H1 (cell line): ENCODE measurements around the gene RAB11A. TPM values are rescaled to one million over a fixed set of nuclear protein-coding genes. Genes with fewer than 3 reads are reported as not detected.

ENCODE experiments used
- CTCF ChIA-PET: fragments of 300-600 bp; sonication (Branson Sonifier 250); formaldehyde crosslinking; loops from one replicate; lab custom pipeline; 2021; ENCODE audit not compliant: partially characterized antibody; lab: Charles Lee
- POLR2A ChIA-PET: fragments of 300-600 bp; sonication (Branson Sonifier 250); formaldehyde crosslinking; loops from one replicate; lab custom pipeline; 2021; ENCODE audit warnings: inconsistent platforms; ENCODE audit not compliant: partially characterized antibody; lab: Charles Lee
- DNase-seq, 2 experiments: peaks; one replicate each; pipeline versions ENCODE4 v3.0.0 to v3.0.0-alpha.2; 2010 to 2022; ENCODE audit warnings: low spot score in 2 of 2, low read depth in 1 of 2, mixed read lengths in 1 of 2
- FAIRE-seq: peaks from 2 replicates; lab custom pipeline; 2011; peaks lifted over from hg19 to GRCh38; lab: Jason Lieb, UNC
- H2AFZ ChIP-seq: 2 replicates; pipeline ENCODE4 v1.8.1; 2012; ENCODE audit warnings: low read length, inconsistent platforms
- H2AK5ac ChIP-seq: 2 replicates; pipeline ENCODE4 v1.6.1; 2013; ENCODE audit warnings: low read depth, low read length
- H2BK120ac ChIP-seq: replicated peaks from 2 replicates; pipeline ENCODE3; 2013; ENCODE audit warnings: low read depth, low read length, inconsistent platforms
- H2BK12ac ChIP-seq: 2 replicates; pipeline ENCODE4 v1.6.1; 2013; ENCODE audit warnings: low read depth, low read length
- H2BK15ac ChIP-seq: 2 replicates; pipeline ENCODE4 v1.6.1; 2013; ENCODE audit warnings: low read length
- H2BK20ac ChIP-seq: 2 replicates; pipeline ENCODE4 v1.6.1; 2013; ENCODE audit warnings: low read length
- H2BK5ac ChIP-seq: 2 replicates; pipeline ENCODE4 v1.6.1; 2013; ENCODE audit warnings: low read depth, low read length
- H3K14ac ChIP-seq: 2 replicates; pipeline ENCODE4 v1.6.1; 2013; ENCODE audit warnings: inconsistent platforms; ENCODE audit not compliant: insufficient read length
- H3K18ac ChIP-seq: 2 replicates; pipeline ENCODE4 v1.6.1; 2013; ENCODE audit warnings: low read length; ENCODE audit errors: extremely low read depth
- H3K23ac ChIP-seq: 2 replicates; pipeline ENCODE4 v1.6.1; 2013; ENCODE audit warnings: inconsistent platforms; ENCODE audit not compliant: insufficient read length
- H3K23me2 ChIP-seq: 2 replicates; pipeline ENCODE4 v1.6.1; 2013; ENCODE audit warnings: low read depth, low read length
- H3K27ac ChIP-seq: 2 replicates; pipeline ENCODE4 v1.6.1; 2011; ENCODE audit warnings: low read depth, low read length, inconsistent platforms
- H3K27me3 ChIP-seq, 4 experiments: replicated peaks in 1 of 4; 1 replicate in 1 of 4; 2 replicates in 3 of 4; pipeline versions ENCODE4 v1.6.1 to v1.8.1; 2011 to 2013; ENCODE audit warnings: low read length in 3 of 4, mild to moderate bottlenecking in 3 of 4, inconsistent platforms in 2 of 4, mixed read lengths in 2 of 4, moderate library complexity in 1 of 4; ENCODE audit not compliant: control insufficient read depth in 3 of 4, insufficient read depth in 3 of 4; ENCODE audit errors: extremely low read depth in 1 of 4
- H3K36me3 ChIP-seq, 4 experiments: 2 replicates each; pipeline versions ENCODE4 v1.6.1 to v1.8.1; 2011 to 2013; ENCODE audit warnings: mild to moderate bottlenecking in 4 of 4, low read length in 3 of 4, moderate library complexity in 2 of 4, control low read depth in 1 of 4, inconsistent platforms in 1 of 4; ENCODE audit not compliant: insufficient read depth in 4 of 4, control insufficient read depth in 2 of 4
- H3K4ac ChIP-seq: replicated peaks from 2 replicates; pipeline ENCODE3; 2013; ENCODE audit warnings: low read length, low read depth, mixed read lengths, inconsistent platforms; ENCODE audit not compliant: insufficient read length
- H3K4me1 ChIP-seq, 4 experiments: replicated peaks in 1 of 4; 1 replicate in 1 of 4; 2 replicates in 3 of 4; pipeline versions ENCODE4 v1.6.1 to v1.8.1; 2011 to 2013; ENCODE audit warnings: low read length in 3 of 4, inconsistent platforms in 2 of 4, mixed read lengths in 1 of 4; ENCODE audit not compliant: insufficient read depth in 4 of 4, control insufficient read depth in 3 of 4
- H3K4me2 ChIP-seq, 2 experiments: 2 replicates each; pipeline versions ENCODE4 v1.6.1 to v1.8.1; 2011 to 2013; ENCODE audit warnings: low read depth in 2 of 2, low read length in 2 of 2, control low read depth in 1 of 2, inconsistent platforms in 1 of 2, mild to moderate bottlenecking in 1 of 2; ENCODE audit not compliant: insufficient read depth in 1 of 2
- H3K4me3 ChIP-seq, 4 experiments: fragments of 200-600, 300-600 bp in 1 of 4; sonication (generic), shearing (Covaris generic), sonication (Bioruptor Twin) in 1 of 4; 2 replicates each; pipeline versions ENCODE4 v1.5.1 to v1.8.1; 2011 to 2016; ENCODE audit warnings: low read length in 4 of 4, low read depth in 3 of 4, control low read depth in 2 of 4, inconsistent platforms in 2 of 4, mild to moderate bottlenecking in 2 of 4, mixed read lengths in 1 of 4, moderate library complexity in 1 of 4; ENCODE audit not compliant: insufficient read depth in 2 of 4; ENCODE audit errors: extremely low read depth in 1 of 4
- H3K56ac ChIP-seq: replicated peaks from 2 replicates; pipeline ENCODE3; 2013; ENCODE audit warnings: low read depth, mild to moderate bottlenecking, mixed read lengths, low read length, inconsistent platforms; ENCODE audit not compliant: insufficient read length
- H3K79me1 ChIP-seq: 2 replicates; pipeline ENCODE4 v1.6.1; 2013; ENCODE audit warnings: low read depth, low read length, control low read depth
- H3K79me2 ChIP-seq, 2 experiments: 2 replicates each; pipeline versions ENCODE4 v1.6.1 to v1.8.1; 2012 to 2013; ENCODE audit warnings: low read length in 2 of 2, mild to moderate bottlenecking in 2 of 2, inconsistent platforms in 1 of 2; ENCODE audit not compliant: insufficient read depth in 2 of 2, control insufficient read depth in 1 of 2
- H3K9ac ChIP-seq, 4 experiments: replicated peaks in 1 of 4; 1 replicate in 1 of 4; 2 replicates in 3 of 4; pipeline versions ENCODE4 v1.6.1 to v1.8.1; 2011 to 2013; ENCODE audit warnings: low read depth in 3 of 4, low read length in 3 of 4, control low read depth in 2 of 4, mild to moderate bottlenecking in 2 of 4, moderate library complexity in 2 of 4, inconsistent platforms in 1 of 4; ENCODE audit errors: extremely low read depth in 1 of 4
- H3K9me3 ChIP-seq, 2 experiments: 2 replicates each; pipeline versions ENCODE4 v1.6.1 to v1.8.1; 2012 to 2013; ENCODE audit warnings: mild to moderate bottlenecking in 2 of 2, moderate library complexity in 2 of 2, control low read depth in 1 of 2, inconsistent platforms in 1 of 2, low read depth in 1 of 2, low read length in 1 of 2, mixed read lengths in 1 of 2; ENCODE audit not compliant: insufficient read depth in 2 of 2
- H4K20me1 ChIP-seq, 2 experiments: replicated peaks in 1 of 2; 2 replicates each; pipeline versions ENCODE3 to v1.8.1; 2011 to 2013; ENCODE audit warnings: inconsistent platforms in 2 of 2, low read length in 2 of 2, mild to moderate bottlenecking in 1 of 2; ENCODE audit not compliant: insufficient read depth in 2 of 2, control insufficient read depth in 1 of 2
- H4K5ac ChIP-seq: 2 replicates; pipeline ENCODE4 v1.6.1; 2013; ENCODE audit warnings: low read length, low read depth, mixed read lengths, inconsistent platforms; ENCODE audit not compliant: insufficient read length
- H4K8ac ChIP-seq: 2 replicates; pipeline ENCODE4 v1.8.0; 2013; ENCODE audit warnings: mild to moderate bottlenecking, moderate library complexity, low read length, inconsistent platforms; ENCODE audit not compliant: insufficient read depth; ENCODE audit errors: extremely low read depth
- H4K91ac ChIP-seq: replicated peaks from 2 replicates; pipeline ENCODE3; 2013; ENCODE audit warnings: low read length, mixed read lengths, inconsistent platforms; ENCODE audit not compliant: insufficient read length
- CHD1 ChIP-seq: IDR thresholded peaks from 2 replicates; pipeline ENCODE4 v1.6.1; 2012; ENCODE audit warnings: low read depth, low read length, improper control_type of control experiment
- CREB1 ChIP-seq: IDR thresholded peaks from 2 replicates; pipeline ENCODE4 v1.6.1; 2012; ENCODE audit warnings: inconsistent platforms
- EP300 ChIP-seq, 2 experiments: IDR thresholded peaks; 1 replicate in 1 of 2; 2 replicates in 1 of 2; pipeline ENCODE4 v1.6.1; 2011 to 2012; ENCODE audit warnings: low read depth in 2 of 2, low read length in 2 of 2, mild to moderate bottlenecking in 2 of 2, borderline replicate concordance in 1 of 2, inconsistent platforms in 1 of 2, moderate library complexity in 1 of 2
- KDM4A ChIP-seq: IDR thresholded peaks from one replicate; pipeline ENCODE4 v1.7.1; 2012; ENCODE audit warnings: low read depth, mild to moderate bottlenecking, moderate library complexity, low read length, inconsistent platforms; ENCODE audit not compliant: severe bottlenecking
- RAD21 ChIP-seq, 2 experiments: IDR thresholded peaks in 1 of 2; conservative IDR thresholded peaks in 1 of 2; 2 replicates each; pipeline ENCODE4 v1.6.1; 2011; ENCODE audit warnings: low read depth in 2 of 2, low read length in 2 of 2, improper control_type of control experiment in 1 of 2, inconsistent platforms in 1 of 2, mild to moderate bottlenecking in 1 of 2, moderate library complexity in 1 of 2
- SAP30 ChIP-seq: fragments of 300-600 bp; sonication (generic); IDR thresholded peaks from 2 replicates; pipeline ENCODE4 v1.7.1; 2012; ENCODE audit warnings: low read length, moderate library complexity, mild to moderate bottlenecking, inconsistent platforms; ENCODE audit not compliant: insufficient read depth, insufficient replicate concordance
- SIN3A ChIP-seq, 2 experiments: IDR thresholded peaks in 1 of 2; conservative IDR thresholded peaks in 1 of 2; 2 replicates each; pipeline ENCODE4 v1.6.1; 2011 to 2012; ENCODE audit warnings: low read length in 2 of 2, improper control_type of control experiment in 1 of 2, low read depth in 1 of 2, mild to moderate bottlenecking in 1 of 2
- SP2 ChIP-seq: IDR thresholded peaks from 2 replicates; pipeline ENCODE4 v1.6.1; 2012; ENCODE audit warnings: mild to moderate bottlenecking, low read length, inconsistent platforms
- SP4 ChIP-seq: IDR thresholded peaks from 2 replicates; pipeline ENCODE4 v1.6.1; 2012; ENCODE audit warnings: low read length, inconsistent platforms
- TCF12 ChIP-seq: IDR thresholded peaks from 2 replicates; pipeline ENCODE4 v1.6.1; 2011; ENCODE audit warnings: low read depth, mild to moderate bottlenecking, low read length
- WGBS, 2 experiments: shearing (Covaris generic) in 1 of 2; methylation state at CpG; one replicate each; pipeline versions ENCODE4 v1.1.6 to v1.1.7; 2013 to 2015; ENCODE audit warnings: low lambda C conversion rate in 2 of 2, mixed read lengths in 2 of 2, inconsistent platforms in 1 of 2, low coverage in 1 of 2, missing lambda C conversion rate in 1 of 2; ENCODE audit not compliant: insufficient replicate concordance in 2 of 2, insufficient coverage in 1 of 2, insufficient read length in 1 of 2; ENCODE audit errors: extremely low coverage in 1 of 2, missing lambda C conversion rate in 1 of 2; 5-methylcytosine and 5-hydroxymethylcytosine counted together
- polyA plus RNA-seq, 7 experiments: library from polyadenylated mRNA; depleted of rRNA in 3 of 7; stranded (reverse) in 5 of 7; unstranded in 2 of 7; fragments of >200 nt in 5 of 7; fragments of 200-250 nt in 2 of 7; gene quantifications; 1 replicate in 5 of 7; 2 replicates in 1 of 7; 4 replicates in 1 of 7; pipeline versions ENCODE4 v1.2.1 to v1.2.3, GENCODE V29; 2011 to 2013; ENCODE audit warnings: missing spikeins in 2 of 7, mixed read lengths in 2 of 7
- total RNA-seq: library from RNA; stranded (reverse); fragmentation: NEBNext Ultra II Directional; extraction: Animal tissue kit (Norgen Biotek cat#: 25700); gene quantifications from 2 replicates; pipeline ENCODE4 v1.2.1, GENCODE V29; 2021
- TF ChIP-seq, protein P1 (sequence below): IDR thresholded peaks from 2 replicates; pipeline ENCODE4 v1.6.1; 2011; ENCODE audit warnings: low read depth, mild to moderate bottlenecking, low read length; ENCODE audit not compliant: insufficient read depth
- TF ChIP-seq, protein P2 (sequence below): IDR thresholded peaks from 2 replicates; pipeline ENCODE4 v1.6.1; 2012; ENCODE audit warnings: inconsistent platforms

Gene RAB11A
- total and polyA plus RNA-seq, 2 of the 8 experiments (the other 6 are each of a cell fraction or from before 2014, with no cell fraction given): 211 to 254 TPM

DNA sequence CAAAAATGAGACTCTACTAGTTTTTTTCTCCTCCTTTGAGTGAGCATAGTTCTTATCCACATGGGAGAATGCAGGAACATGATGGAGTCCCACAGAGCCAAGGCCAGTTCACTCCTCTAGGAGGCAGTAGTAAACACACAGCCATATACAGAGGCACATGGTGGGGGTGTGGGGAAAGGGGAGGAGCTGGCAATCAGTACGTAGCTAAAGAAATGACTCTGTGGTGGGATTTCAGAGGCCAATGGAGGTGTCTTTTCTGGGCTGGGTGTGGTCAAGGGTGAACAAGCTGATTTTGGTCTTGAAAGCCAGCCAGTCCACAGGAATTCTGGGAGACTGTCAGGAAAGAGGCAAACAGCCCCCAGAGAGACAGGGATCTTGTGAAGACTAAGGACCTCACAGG is 6.6 kb upstream of the RAB11A start:
- H2BK5ac ChIP-seq: no peak overlapping the region
- no peak overlapping the region for H4K91ac ChIP-seq
- no peaks in the 10 kb centered on the region for H3K27me3 ChIP-seq
- H4K5ac ChIP-seq: peak overlapping the region; percentile 13
- H3K4me2 ChIP-seq: no peak overlapping the region
- H2AFZ ChIP-seq: 0 out of 2 replicates have a peak overlapping the region, but pooled peaks have one; percentile 10
- no peak overlapping the region for H3K56ac ChIP-seq
- H3K18ac ChIP-seq: no peak overlapping the region
- H3K9me3 ChIP-seq: no peaks in the 10 kb centered on the region
- H2AK5ac ChIP-seq: no peak overlapping the region
- H3K14ac ChIP-seq: no peak overlapping the region
- DNase-seq: peak; percentile 69 to 76
- H3K23ac ChIP-seq: no peak overlapping the region
- no peak overlapping the region for H3K27ac ChIP-seq
- H3K23me2 ChIP-seq: no peaks in the 10 kb centered on the region
- no peak overlapping the region for H3K4me3 ChIP-seq
- H2BK12ac ChIP-seq: no peak overlapping the region
- H3K79me1 ChIP-seq: no peaks in the 10 kb centered on the region
- 50% methylated on average over 1 of the region's 1 CpG; no CpG with 5 or more reads in 1 of the 2 experiments for WGBS, 2 experiments
- H3K79me2 ChIP-seq: no peaks in the 10 kb centered on the region
- H2BK15ac ChIP-seq: no peak overlapping the region
- no peaks in the 10 kb centered on the region for H4K20me1 ChIP-seq
- no peak overlapping the region for H2BK20ac ChIP-seq
- POLR2A ChIA-PET: interaction anchor here (1.1 to 1.3 kb wide), 2 partner anchors 16 to 220 kb away, joined by 3 read pairs; no protein-coding TSS in a partner anchor
- peak; percentile 96 for FAIRE-seq
- no peaks in the 10 kb centered on the region for H3K36me3 ChIP-seq
- no peak overlapping the region for H3K9ac ChIP-seq
- CTCF ChIA-PET: interaction anchor here (0.6 to 2.4 kb wide), 32 partner anchors 9 to 583 kb away, joined by 3 to 14 read pairs (median 3); partner anchors contain the start of gene INTS14
- H3K4ac ChIP-seq: no peak overlapping the region
- no peak overlapping the region for H4K8ac ChIP-seq
- no peaks in the 10 kb centered on the region; a peak in 1 of 7 replicates for H3K4me1 ChIP-seq
- H2BK120ac ChIP-seq: no peak overlapping the region
- TF ChIP-seq EP300 (IDR thresholded peaks at IDR 0.05; ENCODE audit: borderline replicate concordance in 1 of 2, low read depth in 2 of 2, low read length in 2 of 2): no peak
- TF ChIP-seq RAD21 (IDR thresholded peaks at IDR 0.05 in 1 of 2, conservative IDR thresholded peaks at IDR 0.05 in 1 of 2; ENCODE audit: low read depth in 2 of 2, low read length in 2 of 2): peak; percentile 26 to 49; a peak in 3 of 4 replicates
- no peak for TF ChIP-seq SP2
- TF ChIP-seq SAP30: no peak
- no peak for TF ChIP-seq SIN3A (conservative IDR thresholded peaks at IDR 0.05 in 1 of 2, IDR thresholded peaks at IDR 0.05 in 1 of 2; ENCODE audit: low read depth in 1 of 2, low read length in 2 of 2)
- TF ChIP-seq TCF12: no peak
- TF ChIP-seq CHD1: no peak
- TF ChIP-seq KDM4A: no peak
- TF ChIP-seq, protein P1, sequence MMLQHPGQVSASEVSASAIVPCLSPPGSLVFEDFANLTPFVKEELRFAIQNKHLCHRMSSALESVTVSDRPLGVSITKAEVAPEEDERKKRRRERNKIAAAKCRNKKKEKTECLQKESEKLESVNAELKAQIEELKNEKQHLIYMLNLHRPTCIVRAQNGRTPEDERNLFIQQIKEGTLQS: 0 out of 2 replicates have a peak, but pooled peaks have one; percentile 20
- TF ChIP-seq CREB1: peak; percentile 63
- TF ChIP-seq, protein P2, sequence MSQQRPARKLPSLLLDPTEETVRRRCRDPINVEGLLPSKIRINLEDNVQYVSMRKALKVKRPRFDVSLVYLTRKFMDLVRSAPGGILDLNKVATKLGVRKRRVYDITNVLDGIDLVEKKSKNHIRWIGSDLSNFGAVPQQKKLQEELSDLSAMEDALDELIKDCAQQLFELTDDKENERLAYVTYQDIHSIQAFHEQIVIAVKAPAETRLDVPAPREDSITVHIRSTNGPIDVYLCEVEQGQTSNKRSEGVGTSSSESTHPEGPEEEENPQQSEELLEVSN: peak; percentile 53; the same call in 1 of the 2 replicates
- no peak for TF ChIP-seq SP4
